Measurements from ENCODE around the gene CDC34. TPM values are rescaled to one million over a fixed set of nuclear protein-coding genes. Genes with fewer than 3 reads are reported as not detected.

Gene CDC34
- total RNA-seq, 1 experiment from 2014 or later: 61.3 TPM

DNA sequence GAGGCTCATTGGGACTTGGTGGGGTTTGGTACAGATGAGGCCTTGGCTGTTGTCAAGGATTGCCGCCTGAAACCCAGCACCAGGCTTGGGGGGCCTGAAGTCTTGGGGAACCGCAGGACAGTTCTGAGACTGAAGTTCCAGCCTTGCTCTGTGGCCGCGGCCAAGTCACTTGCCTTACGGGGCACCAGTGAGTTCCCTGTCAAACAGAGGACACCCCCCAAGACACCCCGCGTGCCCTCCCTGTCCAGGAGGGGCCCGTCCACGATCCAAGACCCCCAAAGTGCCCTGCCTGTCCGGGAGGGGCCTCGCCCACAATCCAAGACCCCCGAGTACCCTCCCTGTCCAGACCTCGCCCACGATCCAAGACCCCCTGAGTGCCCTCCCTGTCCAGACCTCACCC is 2.5 kb downstream of the CDC34 start:
- Mint-ChIP-seq H3K4me3 (ENCODE audit: unreplicated experiment) (peak overlapping the region; percentile 74), H3K27me3 (ENCODE audit: insufficient read depth, unreplicated experiment) (no peaks in the 10 kb centered on the region), H3K27ac (ENCODE audit: low read depth, unreplicated experiment) (peak overlapping the region; percentile 91), H3K4me1 (ENCODE audit: insufficient read depth, unreplicated experiment) (peaks cover 4% of the 10 kb centered on the region), H3K36me3 (ENCODE audit: insufficient read depth, unreplicated experiment) (peaks cover 17% of the 10 kb centered on the region), H3K9me3 (ENCODE audit: unreplicated experiment) (no peaks in the 10 kb centered on the region)
- intact Hi-C loops (cut with micrococcal nuclease): no loop called here
- ChIA-PET POLR2A (interaction anchor here (0.7 to 6.5 kb wide), 2 partner anchors 41 to 60 kb away, joined by 3 to 110 read pairs; partner anchors contain the start of gene BSG), CTCF (interaction anchor here (0.7 to 2.0 kb wide), 3 partner anchors 22 to 119 kb away, joined by 3 to 4 read pairs (median 3); no protein-coding TSS in a partner anchor)
- no peak for DNase-seq (ENCODE audit: unreplicated experiment)
- TF ChIP-seq, protein P1, sequence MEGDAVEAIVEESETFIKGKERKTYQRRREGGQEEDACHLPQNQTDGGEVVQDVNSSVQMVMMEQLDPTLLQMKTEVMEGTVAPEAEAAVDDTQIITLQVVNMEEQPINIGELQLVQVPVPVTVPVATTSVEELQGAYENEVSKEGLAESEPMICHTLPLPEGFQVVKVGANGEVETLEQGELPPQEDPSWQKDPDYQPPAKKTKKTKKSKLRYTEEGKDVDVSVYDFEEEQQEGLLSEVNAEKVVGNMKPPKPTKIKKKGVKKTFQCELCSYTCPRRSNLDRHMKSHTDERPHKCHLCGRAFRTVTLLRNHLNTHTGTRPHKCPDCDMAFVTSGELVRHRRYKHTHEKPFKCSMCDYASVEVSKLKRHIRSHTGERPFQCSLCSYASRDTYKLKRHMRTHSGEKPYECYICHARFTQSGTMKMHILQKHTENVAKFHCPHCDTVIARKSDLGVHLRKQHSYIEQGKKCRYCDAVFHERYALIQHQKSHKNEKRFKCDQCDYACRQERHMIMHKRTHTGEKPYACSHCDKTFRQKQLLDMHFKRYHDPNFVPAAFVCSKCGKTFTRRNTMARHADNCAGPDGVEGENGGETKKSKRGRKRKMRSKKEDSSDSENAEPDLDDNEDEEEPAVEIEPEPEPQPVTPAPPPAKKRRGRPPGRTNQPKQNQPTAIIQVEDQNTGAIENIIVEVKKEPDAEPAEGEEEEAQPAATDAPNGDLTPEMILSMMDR (IDR thresholded peaks at IDR 0.05; ENCODE audit: unreplicated experiment): no peak
- no TSS peak for BruUV-seq (replicated peaks)

DNA sequence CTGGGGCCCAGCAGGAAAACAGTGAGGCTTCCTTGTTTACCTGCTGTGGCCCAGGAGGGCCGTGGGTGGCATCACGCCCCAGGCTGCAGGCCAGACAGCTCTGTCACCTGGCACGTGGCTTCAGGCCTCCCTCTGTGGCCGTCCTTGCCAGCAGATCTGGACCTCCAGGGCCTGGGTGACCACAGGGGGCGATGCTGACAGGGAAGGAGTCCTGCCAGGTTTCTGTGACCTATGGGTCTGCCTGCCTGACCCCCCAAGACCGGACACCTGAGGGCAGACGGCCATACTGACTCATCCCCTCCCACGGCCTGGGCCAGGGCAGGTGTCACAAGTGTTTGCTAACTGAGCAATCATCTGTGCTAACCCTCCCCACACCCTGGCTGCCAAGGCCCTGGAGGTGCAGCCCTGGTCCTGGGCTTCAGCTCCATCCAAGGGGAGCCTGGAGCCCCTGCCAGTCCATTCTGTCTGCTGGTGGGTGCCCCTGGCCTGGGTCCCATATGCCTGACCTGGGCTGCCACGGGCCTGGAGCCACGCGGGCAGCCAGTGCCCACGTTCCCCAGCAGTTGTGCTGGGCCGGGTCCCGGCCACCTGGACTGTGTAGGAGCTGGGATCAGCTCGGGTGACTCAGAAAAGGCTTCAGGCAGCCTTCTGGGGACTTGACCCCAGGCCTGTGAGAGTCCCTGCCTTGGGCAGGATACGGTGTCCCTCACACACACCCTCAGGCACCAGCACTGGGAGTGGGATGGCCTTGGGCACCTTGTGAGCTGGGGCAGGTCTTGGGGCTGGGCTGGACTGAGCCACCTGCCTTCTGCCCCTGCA is 3.7 kb downstream of the CDC34 start:
- POLR2A ChIA-PET: interaction anchor here (0.5 to 1.5 kb wide), 3 partner anchors 37 to 977 kb away, joined by 3 to 5 read pairs (median 4); partner anchors contain the start of gene BSG
- peak overlapping the region; percentile 46 for H3K27ac Mint-ChIP-seq (ENCODE audit: low read depth, unreplicated experiment)
- peak overlapping the region; percentile 61 for H3K4me3 Mint-ChIP-seq (ENCODE audit: unreplicated experiment)
- peaks cover 17% of the 10 kb centered on the region for H3K36me3 Mint-ChIP-seq (ENCODE audit: insufficient read depth, unreplicated experiment)
- CTCF ChIA-PET: interaction anchor here (0.6 to 0.7 kb wide), 2 partner anchors 31 to 49 kb away, joined by 3 read pairs; no protein-coding TSS in a partner anchor
- no TSS peak for BruUV-seq (replicated peaks)
- intact Hi-C loops (cut with micrococcal nuclease): no loop called here
- TF ChIP-seq, protein P1 (IDR thresholded peaks at IDR 0.05; ENCODE audit: unreplicated experiment): no peak
- peaks cover 4% of the 10 kb centered on the region for H3K4me1 Mint-ChIP-seq (ENCODE audit: insufficient read depth, unreplicated experiment)
- H3K27me3 Mint-ChIP-seq (ENCODE audit: insufficient read depth, unreplicated experiment): no peaks in the 10 kb centered on the region
- peak; percentile 60 for DNase-seq (ENCODE audit: unreplicated experiment)
- no peaks in the 10 kb centered on the region for H3K9me3 Mint-ChIP-seq (ENCODE audit: unreplicated experiment)

DNA sequence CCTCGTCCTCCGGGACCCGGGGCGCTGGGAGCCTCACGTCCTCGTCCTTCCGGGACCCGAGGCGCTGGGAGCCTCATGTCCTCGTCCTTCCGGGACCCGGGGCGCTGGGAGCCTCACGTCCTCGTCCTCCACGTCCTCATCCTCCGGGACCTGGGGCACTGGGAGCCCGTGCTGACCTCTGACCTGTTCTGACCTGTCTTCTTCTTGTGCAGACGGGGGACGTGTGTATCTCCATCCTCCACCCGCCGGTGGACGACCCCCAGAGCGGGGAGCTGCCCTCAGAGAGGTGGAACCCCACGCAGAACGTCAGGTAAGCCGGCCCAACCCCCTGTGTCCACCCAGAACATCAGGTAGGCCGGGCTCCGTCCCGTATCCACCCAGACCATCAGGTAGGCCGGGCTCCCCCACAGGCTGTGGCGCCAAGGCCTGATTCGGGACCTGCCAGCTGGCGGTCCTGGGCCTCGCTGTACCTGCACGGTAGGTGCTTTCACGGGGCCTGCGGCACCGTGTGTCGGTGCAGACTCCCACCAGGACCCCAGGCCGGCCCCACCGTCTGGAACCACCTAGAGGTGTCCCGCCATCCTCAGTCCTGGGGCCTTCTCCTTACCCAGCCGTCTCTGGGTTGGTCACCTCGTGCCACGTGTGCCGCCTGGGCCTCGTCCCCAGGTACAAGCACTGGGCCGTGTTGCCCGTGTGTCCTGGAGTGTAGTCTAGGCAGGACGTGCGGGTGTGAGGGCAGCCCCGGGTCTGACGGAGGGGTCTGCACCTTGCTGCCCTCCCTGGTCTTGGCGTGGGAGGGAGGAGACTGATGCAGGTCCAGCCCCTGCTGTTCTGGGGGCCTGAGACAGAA is 4.7 kb downstream of the CDC34 start:
- H3K27ac Mint-ChIP-seq (ENCODE audit: low read depth, unreplicated experiment): no peak overlapping the region
- intact Hi-C loops (cut with micrococcal nuclease): no loop called here
- no peaks in the 10 kb centered on the region for H3K27me3 Mint-ChIP-seq (ENCODE audit: insufficient read depth, unreplicated experiment)
- POLR2A ChIA-PET: interaction anchor here (1.5 kb wide), 1 partner anchor 36 kb away, joined by 5 read pairs; the partner anchor contains the start of gene BSG
- H3K4me1 Mint-ChIP-seq (ENCODE audit: insufficient read depth, unreplicated experiment): peaks cover 4% of the 10 kb centered on the region
- no peak for DNase-seq (ENCODE audit: unreplicated experiment)
- H3K4me3 Mint-ChIP-seq (ENCODE audit: unreplicated experiment): no peak overlapping the region
- BruUV-seq (replicated peaks): no TSS peak
- TF ChIP-seq, protein P1 (IDR thresholded peaks at IDR 0.05; ENCODE audit: unreplicated experiment): no peak
- no peaks in the 10 kb centered on the region for H3K9me3 Mint-ChIP-seq (ENCODE audit: unreplicated experiment)
- H3K36me3 Mint-ChIP-seq (ENCODE audit: insufficient read depth, unreplicated experiment): peaks cover 17% of the 10 kb centered on the region
- CTCF ChIA-PET: no interaction called here

DNA sequence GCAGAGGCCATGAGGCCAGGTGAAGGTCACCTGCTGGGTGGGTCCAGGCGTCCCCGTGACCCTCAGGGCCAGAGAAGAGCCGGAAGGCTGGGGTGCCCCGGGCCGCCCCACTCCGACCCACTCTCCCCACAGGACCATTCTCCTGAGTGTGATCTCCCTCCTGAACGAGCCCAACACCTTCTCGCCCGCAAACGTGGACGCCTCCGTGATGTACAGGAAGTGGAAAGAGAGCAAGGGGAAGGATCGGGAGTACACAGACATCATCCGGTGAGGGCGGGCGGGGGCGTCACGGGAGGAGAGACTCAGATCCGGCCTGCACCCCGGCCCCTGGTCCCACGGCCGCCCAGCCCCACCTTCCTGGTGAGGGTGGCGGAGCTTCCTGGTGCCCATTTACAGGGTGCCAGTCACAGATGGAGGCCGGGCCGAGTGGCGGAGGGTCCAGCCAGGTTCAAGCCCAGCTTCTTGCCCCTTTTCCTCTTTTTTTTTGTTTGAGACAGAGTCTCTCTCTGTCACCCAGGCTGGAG is 5.4 kb downstream of the CDC34 start:
- ChIA-PET CTCF (no interaction called here), POLR2A (no interaction called here)
- Mint-ChIP-seq H3K36me3 (ENCODE audit: insufficient read depth, unreplicated experiment) (peaks cover 19% of the 10 kb centered on the region), H3K27ac (ENCODE audit: low read depth, unreplicated experiment) (no peak overlapping the region), H3K27me3 (ENCODE audit: insufficient read depth, unreplicated experiment) (no peaks in the 10 kb centered on the region), H3K9me3 (ENCODE audit: unreplicated experiment) (no peaks in the 10 kb centered on the region), H3K4me1 (ENCODE audit: insufficient read depth, unreplicated experiment) (peaks cover 4% of the 10 kb centered on the region), H3K4me3 (ENCODE audit: unreplicated experiment) (no peak overlapping the region)
- DNase-seq (ENCODE audit: unreplicated experiment): no peak
- BruUV-seq (replicated peaks): no TSS peak
- intact Hi-C loops (cut with micrococcal nuclease): no loop called here
- TF ChIP-seq, protein P1 (IDR thresholded peaks at IDR 0.05; ENCODE audit: unreplicated experiment): no peak
